ENCODE data around the gene MAP3K14. TPM values are rescaled to one million over a fixed set of nuclear protein-coding genes. Genes with fewer than 3 reads are reported as not detected.

MAP3K14 gene
- total RNA-seq, 4 donors from 2014 or later, result 18.0 to 62.8 (median 34.0) TPM

DNA sequence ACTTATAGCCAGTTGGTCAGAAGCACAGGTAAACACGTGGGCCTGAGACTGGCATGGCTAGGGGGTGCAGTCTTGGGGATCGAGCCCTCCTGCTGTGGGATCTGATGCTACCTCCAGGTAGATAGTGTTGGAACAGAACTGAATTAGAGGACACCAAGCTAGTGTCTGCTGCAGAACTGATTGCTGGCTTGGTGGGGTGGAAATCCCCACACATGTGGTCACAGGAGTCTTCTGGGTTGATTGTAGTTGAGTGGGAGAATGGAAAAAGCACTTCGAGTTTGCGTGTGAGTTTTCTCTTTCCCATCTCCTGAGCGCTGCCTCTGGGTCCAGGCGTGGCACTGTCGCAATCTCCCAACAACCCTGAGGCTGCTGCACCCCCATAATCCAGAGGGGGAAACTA, 46.9 kb downstream of the MAP3K14 start:
- peaks cover 0 to 79% of the 10 kb centered on the region in 2 donors for H3K36me3 ChIP-seq
- no peak for ATAC-seq
- intact Hi-C loops (cut with DNase I; ENCODE audit: low total_unique reads) (no loop called here), in situ Hi-C loops (cut with MboI; ENCODE audit: low sequenced_read_pairs in 4 of 4) (loop anchor here in 2 of 4 donors (10.0 kb wide), 3 partner anchors 55 to 115 kb away; no protein-coding TSS in a partner anchor)
- DNase-seq, result no peak
- no peaks in the 10 kb centered on the region for H3K27me3 ChIP-seq
- no peak overlapping the region for H3K27ac ChIP-seq
- H3K4me1 ChIP-seq, result peaks cover 13 to 16% of the 10 kb centered on the region in 2 donors
- no peaks in the 10 kb centered on the region for H3K9me3 ChIP-seq
- no peak overlapping the region for H3K4me3 ChIP-seq
- TF ChIP-seq CTCF (IDR thresholded peaks at IDR 0.05 in 4 of 5, conservative IDR thresholded peaks at IDR 0.05 in 1 of 5) (no peak), POLR2A (IDR thresholded peaks at IDR 0.05) (no peak)

- Histone ChIP-seq H3K27ac (peak overlapping the region in 2 of 4 donors; percentile 77 to 82), H3K36me3 (peaks cover 0 to 69% of the 10 kb centered on the region in 2 donors), H3K4me3 (no peak overlapping the region), H3K27me3 (no peaks in the 10 kb centered on the region), H3K4me1 (peaks cover 25 to 39% of the 10 kb centered on the region in 2 donors), H3K9me3 (no peaks in the 10 kb centered on the region)
- no peak for TF ChIP-seq POLR2A (IDR thresholded peaks at IDR 0.05)
- TF ChIP-seq CTCF (IDR thresholded peaks at IDR 0.05 in 4 of 5, conservative IDR thresholded peaks at IDR 0.05 in 1 of 5), result no peak
- in situ Hi-C loops (cut with MboI; ENCODE audit: low sequenced_read_pairs in 4 of 4), result no loop called here
- ATAC-seq (no peak), DNase-seq (no peak)
- intact Hi-C loops (cut with DNase I; ENCODE audit: low total_unique reads), result no loop called here
These were observed 49.3 kb downstream of the MAP3K14 start for GRCh38 chr17:45267436-45268055.

GRCh38 chr17:45266372-45266926, 50.4 kb downstream of the MAP3K14 start:
- in situ Hi-C loops (cut with MboI; ENCODE audit: low sequenced_read_pairs in 4 of 4) (no loop called here), intact Hi-C loops (cut with DNase I; ENCODE audit: low total_unique reads) (no loop called here)
- H3K36me3 ChIP-seq, result peaks cover 0 to 59% of the 10 kb centered on the region in 2 donors
- no peaks in the 10 kb centered on the region for H3K27me3 ChIP-seq
- H3K4me1 ChIP-seq, result peaks cover 36 to 47% of the 10 kb centered on the region in 2 donors
- DNase-seq (no peak), ATAC-seq (no peak)
- H3K9me3 ChIP-seq, result no peaks in the 10 kb centered on the region
- TF ChIP-seq CTCF (IDR thresholded peaks at IDR 0.05 in 4 of 5, conservative IDR thresholded peaks at IDR 0.05 in 1 of 5), result no peak
- no peak for TF ChIP-seq POLR2A (IDR thresholded peaks at IDR 0.05)
- peak overlapping the region; percentile 73 to 82 (median 76) for H3K27ac ChIP-seq
- no peak overlapping the region for H3K4me3 ChIP-seq

GRCh38 chr17:45265821-45266220, 51.0 kb downstream of the MAP3K14 start:
- in situ Hi-C loops (cut with MboI; ENCODE audit: low sequenced_read_pairs in 4 of 4) (no loop called here), intact Hi-C loops (cut with DNase I; ENCODE audit: low total_unique reads) (no loop called here)
- Histone ChIP-seq H3K4me3 (no peak overlapping the region), H3K27ac (peak overlapping the region; percentile 73 to 82 (median 76)), H3K4me1 (peaks cover 42 to 53% of the 10 kb centered on the region in 2 donors), H3K27me3 (no peaks in the 10 kb centered on the region), H3K9me3 (no peaks in the 10 kb centered on the region), H3K36me3 (peaks cover 0 to 55% of the 10 kb centered on the region in 2 donors)
- peak; percentile 54 to 75 for ATAC-seq
- TF ChIP-seq POLR2A (IDR thresholded peaks at IDR 0.05) (no peak), CTCF (IDR thresholded peaks at IDR 0.05 in 4 of 5, conservative IDR thresholded peaks at IDR 0.05 in 1 of 5) (no peak)
- peak; percentile 72 to 79 for DNase-seq

Data from gastrocnemius medialis (tissue), 4 donors.